WTC11 (cell line): ENCODE data around the gene DAP3. TPM values are rescaled to one million over a fixed set of nuclear protein-coding genes. Genes with fewer than 3 reads are reported as not detected.
A peak's percentile ranks its signal among the peaks of the same experiment; 100 is the strongest.
"Not testable (repeated sequence)": the region's sequence is repeated elsewhere in the genome, so short reads cannot be mapped to it uniquely, and the experiment has no call there.

ENCODE experiments used
- ATAC-seq: fragments of 200-7000 bp; cut with Tn5 transposase; 2 replicates; pipeline ENCODE4 v1.10.0; 2021; ENCODE audit warnings: mild to moderate bottlenecking, moderate library complexity
- CTCF ChIA-PET: fragments of 300-600 bp; sonication (Branson Sonifier 250); formaldehyde crosslinking; loops from one replicate; lab custom pipeline; 2021; ENCODE audit warnings: antibody characterized with exemption; lab: Charles Lee
- POLR2A ChIA-PET: fragments of 350-600 bp; sonication (Branson Sonifier 250); formaldehyde crosslinking; loops from one replicate; lab custom pipeline; 2021; ENCODE audit warnings: antibody characterized with exemption; lab: Charles Lee
- DNase-seq: peaks from one replicate; pipeline ENCODE4 v3.0.0; 2021; ENCODE audit warnings: low spot score
- H3K27ac Mint-ChIP-seq: 2 replicates; pipeline ENCODE4 v1.8.0; 2021; ENCODE audit warnings: mixed read lengths
- H3K27me3 Mint-ChIP-seq: 2 replicates; pipeline ENCODE4 v1.8.0; 2021; ENCODE audit warnings: low read depth, mild to moderate bottlenecking, moderate library complexity, mixed read lengths
- H3K36me3 Mint-ChIP-seq: 2 replicates; pipeline ENCODE4 v1.8.0; 2021; ENCODE audit warnings: mixed read lengths
- H3K4me1 Mint-ChIP-seq: 2 replicates; pipeline ENCODE4 v1.8.0; 2022; ENCODE audit warnings: mixed read lengths
- H3K4me3 Mint-ChIP-seq: 2 replicates; pipeline ENCODE4 v1.8.0; 2021; ENCODE audit warnings: mild to moderate bottlenecking, moderate library complexity, mixed read lengths
- H3K9me3 Mint-ChIP-seq: 2 replicates; pipeline ENCODE4 v1.8.0; 2021; ENCODE audit warnings: mixed read lengths
- CREM ChIP-seq: sonication (generic); formaldehyde crosslinking; IDR thresholded peaks from 2 replicates; pipeline ENCODE4 v1.8.1; 2022; ENCODE audit warnings: mild to moderate bottlenecking, missing genetic modification reagents, moderate library complexity
- ETV6 ChIP-seq: sonication (generic); formaldehyde crosslinking; IDR thresholded peaks from 2 replicates; pipeline ENCODE4 v1.8.1; 2022; ENCODE audit warnings: mild to moderate bottlenecking, missing genetic modification reagents
- FOXK1 ChIP-seq: sonication (generic); formaldehyde crosslinking; IDR thresholded peaks from 2 replicates; pipeline ENCODE4 v1.8.0; 2022; ENCODE audit warnings: mild to moderate bottlenecking, moderate library complexity, missing genetic modification reagents
- FOXP1 ChIP-seq: sonication (generic); formaldehyde crosslinking; IDR thresholded peaks from 2 replicates; pipeline ENCODE4 v1.8.0; 2022; ENCODE audit warnings: missing genetic modification reagents, mild to moderate bottlenecking, moderate library complexity, borderline replicate concordance
- GABPB1 ChIP-seq: sonication (generic); formaldehyde crosslinking; IDR thresholded peaks from 2 replicates; pipeline ENCODE4 v1.8.1; 2023; ENCODE audit warnings: mild to moderate bottlenecking, missing genetic modification reagents
- HMGA2 ChIP-seq: fragments of 250-450 bp; sonication (Bioruptor Pico); IDR thresholded peaks from 2 replicates; pipeline ENCODE4 v1.4.0; 2021; ENCODE audit warnings: mild to moderate bottlenecking, moderate library complexity
- JAZF1 ChIP-seq: fragments of 250-450 bp; sonication (Bioruptor Pico); IDR thresholded peaks from 2 replicates; pipeline ENCODE4 v1.9.0; 2021; ENCODE audit warnings: moderate library complexity, mild to moderate bottlenecking, inconsistent platforms
- MXD4 ChIP-seq: fragments of 250-450 bp; sonication (Bioruptor Pico); IDR thresholded peaks from 2 replicates; pipeline ENCODE4 v1.8.0; 2021; ENCODE audit warnings: mild to moderate bottlenecking, moderate library complexity, borderline replicate concordance
- NFYB ChIP-seq: sonication (generic); formaldehyde crosslinking; conservative IDR thresholded peaks from 2 replicates; pipeline ENCODE4 v1.8.0; 2022; ENCODE audit warnings: low read depth, missing genetic modification reagents
- PRRX2 ChIP-seq: fragments of 250-450 bp; sonication (Bioruptor Pico); IDR thresholded peaks from 2 replicates; pipeline ENCODE4 v1.8.0; 2021; ENCODE audit warnings: mild to moderate bottlenecking
- SMAD4 ChIP-seq: sonication (generic); formaldehyde crosslinking; IDR thresholded peaks from 2 replicates; pipeline ENCODE4 v1.8.0; 2022; ENCODE audit warnings: mild to moderate bottlenecking, missing genetic modification reagents
- SP1 ChIP-seq: sonication (generic); formaldehyde crosslinking; conservative IDR thresholded peaks from 2 replicates; pipeline ENCODE4 v1.8.1; 2022; ENCODE audit warnings: missing genetic modification reagents
- total RNA-seq: library from RNA; stranded (reverse); gene quantifications from 3 replicates; pipeline ENCODE4 v1.2.3, GENCODE V29; 2021
- TF ChIP-seq, protein P1 (sequence below): sonication (generic); formaldehyde crosslinking; IDR thresholded peaks from 2 replicates; pipeline ENCODE4 v1.8.0; 2022; ENCODE audit warnings: mild to moderate bottlenecking, missing genetic modification reagents
- TF ChIP-seq, protein P2 (sequence below): sonication (generic); formaldehyde crosslinking; IDR thresholded peaks from 2 replicates; pipeline ENCODE4 v1.8.1; 2022; ENCODE audit warnings: missing genetic modification reagents, borderline replicate concordance
- TF ChIP-seq, protein P3 (sequence below): fragments of 250-450 bp; sonication (Bioruptor Pico); IDR thresholded peaks from 2 replicates; pipeline ENCODE4 v1.8.0; 2021; ENCODE audit warnings: mild to moderate bottlenecking
- TF ChIP-seq, protein P4 (sequence below): sonication (generic); formaldehyde crosslinking; IDR thresholded peaks from 2 replicates; pipeline ENCODE4 v1.8.0; 2022; ENCODE audit warnings: mild to moderate bottlenecking, missing genetic modification reagents

Gene DAP3
- total RNA-seq, 1 experiment from 2014 or later = 109 TPM

DNA sequence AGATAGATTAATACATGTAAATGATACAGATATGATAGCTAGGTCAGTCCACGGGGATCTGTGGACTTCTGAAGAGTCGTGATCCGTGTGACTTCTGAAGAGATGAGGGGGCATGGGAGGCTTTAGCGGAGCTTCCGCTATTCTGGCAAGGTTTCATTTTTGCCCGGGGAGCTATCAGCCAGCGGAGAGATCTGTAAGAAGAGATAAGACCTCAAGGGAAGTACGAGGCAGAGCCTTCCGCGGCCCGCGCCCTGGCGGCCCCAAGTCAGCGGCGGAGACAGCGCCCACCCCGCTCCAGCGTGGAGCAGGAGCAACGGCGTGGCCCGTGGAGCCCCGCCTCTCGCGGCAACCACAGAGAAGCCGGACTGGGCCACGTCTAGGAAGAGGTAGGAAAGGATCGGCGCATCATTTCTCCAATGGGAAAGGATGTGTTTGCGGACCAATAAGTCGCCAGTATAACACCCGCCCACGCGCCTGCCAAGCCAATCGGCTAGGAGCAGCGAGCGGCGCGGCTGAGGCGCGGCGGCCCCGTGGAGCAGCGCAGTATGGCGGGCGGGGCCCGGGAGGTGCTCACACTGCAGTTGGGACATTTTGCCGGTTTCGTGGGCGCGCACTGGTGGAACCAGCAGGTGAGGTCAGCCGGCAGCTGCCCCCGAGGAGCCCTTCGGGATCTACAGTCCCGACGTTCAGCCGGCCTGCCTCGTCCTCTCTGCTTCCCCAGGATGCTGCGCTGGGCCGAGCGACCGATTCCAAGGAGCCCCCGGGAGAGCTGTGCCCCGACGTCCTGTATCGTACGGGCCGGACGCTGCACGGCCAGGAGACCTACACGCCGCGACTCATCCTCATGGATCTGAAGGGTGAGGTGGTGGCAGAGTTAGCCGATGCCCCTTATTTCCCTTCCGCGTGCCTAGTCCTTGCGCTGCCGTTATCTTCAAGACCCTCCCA, 56.7 kb downstream of the DAP3 start:
- Mint-ChIP-seq H3K4me3 (peak overlapping the region; percentile 91), H3K27ac (peak overlapping the region; percentile 41; the same call in 1 of the 2 replicates), H3K36me3 (peaks cover 13% of the 10 kb centered on the region; the same call in 1 of the 2 replicates)
- H3K9me3 Mint-ChIP-seq, H3K4me1 Mint-ChIP-seq, CTCF ChIA-PET, POLR2A ChIA-PET, H3K27me3 Mint-ChIP-seq: not testable (repeated sequence)
- DNase-seq (peak; percentile 90), ATAC-seq (peak; percentile 97)
- TF ChIP-seq FOXP1 (CRISPR knock-in tag) (peak; percentile 39; the same call in 1 of the 2 replicates), GABPB1 (peak; percentile 52), ETV6 (0 out of 2 replicates have a peak, but pooled peaks have one; percentile 19), FOXK1 (CRISPR knock-in tag) (0 out of 2 replicates have a peak, but pooled peaks have one; percentile 47), NFYB (CRISPR knock-in tag) (peak; percentile 72), SP1 (CRISPR knock-in tag) (peak; percentile 46; the same call in 1 of the 2 replicates)
- TF ChIP-seq, protein P1, sequence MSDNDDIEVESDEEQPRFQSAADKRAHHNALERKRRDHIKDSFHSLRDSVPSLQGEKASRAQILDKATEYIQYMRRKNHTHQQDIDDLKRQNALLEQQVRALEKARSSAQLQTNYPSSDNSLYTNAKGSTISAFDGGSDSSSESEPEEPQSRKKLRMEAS (CRISPR knock-in tag) = peak; percentile 52

DNA sequence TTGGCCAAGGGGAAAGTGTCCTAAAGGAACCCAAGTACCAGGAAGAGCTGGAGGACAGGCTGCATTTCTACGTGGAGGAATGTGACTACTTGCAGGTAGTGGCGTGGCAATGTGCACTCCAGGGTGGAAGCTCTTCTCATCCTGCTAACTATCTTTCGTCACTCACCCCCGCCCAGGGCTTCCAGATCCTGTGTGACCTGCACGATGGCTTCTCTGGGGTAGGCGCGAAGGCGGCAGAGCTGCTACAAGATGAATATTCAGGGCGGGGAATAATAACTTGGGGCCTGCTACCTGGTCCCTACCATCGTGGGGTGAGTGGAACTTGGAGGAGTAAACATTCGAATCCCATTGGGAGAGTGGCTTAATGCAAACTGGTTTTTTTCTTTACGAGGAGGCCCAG, 58.7 kb downstream of the DAP3 start:
- H3K4me1 Mint-ChIP-seq, POLR2A ChIA-PET, H3K9me3 Mint-ChIP-seq, CTCF ChIA-PET, H3K4me3 Mint-ChIP-seq, DNase-seq, H3K27ac Mint-ChIP-seq, H3K27me3 Mint-ChIP-seq, ATAC-seq: not testable (repeated sequence)
- H3K36me3 Mint-ChIP-seq = peaks cover 26% of the 10 kb centered on the region

DNA sequence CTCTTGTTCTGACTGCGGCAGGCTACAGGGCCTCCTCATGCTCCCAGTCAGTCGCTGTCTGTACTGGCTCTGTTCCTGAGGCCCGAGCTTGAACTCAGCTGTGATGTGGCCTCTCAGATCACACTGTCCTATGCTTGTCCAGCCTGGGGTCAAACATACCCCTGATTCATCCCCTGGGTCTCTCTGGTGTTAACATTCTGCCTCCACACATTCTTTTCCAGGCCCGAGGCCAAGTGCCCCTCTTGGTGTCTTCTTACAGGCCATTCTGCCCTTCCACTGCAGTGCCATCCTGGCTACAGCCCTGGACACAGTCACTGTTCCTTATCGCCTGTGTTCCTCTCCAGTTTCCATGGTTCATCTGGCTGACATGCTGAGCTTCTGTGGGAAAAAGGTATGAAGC, 59.2 kb downstream of the DAP3 start:
- H3K4me1 Mint-ChIP-seq, ATAC-seq, H3K27ac Mint-ChIP-seq, DNase-seq, H3K27me3 Mint-ChIP-seq, CTCF ChIA-PET, POLR2A ChIA-PET, H3K4me3 Mint-ChIP-seq, H3K9me3 Mint-ChIP-seq: not testable (repeated sequence)
- peaks cover 27% of the 10 kb centered on the region for H3K36me3 Mint-ChIP-seq

DNA sequence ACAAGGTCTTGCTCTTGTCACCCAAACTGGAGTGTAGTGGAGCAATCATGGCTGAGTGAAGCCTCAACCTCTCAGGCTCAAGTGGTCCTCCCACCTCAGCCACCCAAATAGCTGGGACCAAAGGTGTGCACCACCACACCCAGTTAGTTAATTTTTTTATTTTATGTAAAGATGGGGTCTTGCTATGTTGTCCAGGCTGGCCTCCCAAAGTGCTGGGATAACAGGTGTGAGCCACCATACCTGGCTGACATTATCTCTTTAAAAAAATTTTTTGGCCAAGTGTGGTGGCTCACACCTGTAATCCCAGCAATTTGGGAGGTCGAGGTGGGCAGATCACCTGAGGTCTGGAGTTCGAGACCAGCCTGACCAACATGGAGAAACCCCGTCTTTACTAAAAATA, 70.1 kb downstream of the DAP3 start:
- CTCF ChIA-PET, ATAC-seq, H3K27me3 Mint-ChIP-seq, POLR2A ChIA-PET, H3K27ac Mint-ChIP-seq, H3K4me3 Mint-ChIP-seq, H3K4me1 Mint-ChIP-seq, DNase-seq, H3K9me3 Mint-ChIP-seq: not testable (repeated sequence)
- H3K36me3 Mint-ChIP-seq = peaks cover 60% of the 10 kb centered on the region

DNA sequence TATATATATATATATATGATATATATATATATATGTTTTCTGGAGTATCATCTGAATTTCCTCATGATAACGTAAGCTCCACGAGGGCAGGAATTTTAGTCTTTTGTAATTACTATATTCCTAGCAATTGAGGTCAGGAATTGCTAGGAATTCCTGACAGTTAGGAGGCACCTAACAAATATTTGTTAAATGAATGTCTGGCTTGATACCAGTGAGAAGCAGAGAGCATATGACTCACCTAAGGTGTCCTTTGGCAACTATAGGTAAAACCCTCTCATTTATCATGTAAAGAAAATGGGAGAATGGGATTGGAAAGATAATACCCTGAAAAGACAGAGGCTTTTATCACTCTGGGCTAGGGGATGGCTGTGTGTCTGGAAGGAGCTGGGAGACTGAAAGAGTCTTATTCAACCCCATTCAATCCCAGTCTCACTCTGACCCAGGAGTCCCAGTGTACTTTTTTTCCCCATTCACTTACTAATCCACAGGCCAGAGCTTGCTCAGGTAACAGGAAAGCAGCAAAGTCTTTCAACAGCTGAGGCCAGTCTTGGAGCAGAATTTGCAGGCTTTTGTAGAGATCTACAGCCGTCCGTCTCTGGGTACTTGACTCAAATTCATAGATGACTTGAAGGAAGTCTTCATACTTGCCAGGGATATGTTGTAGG, 71.2 kb downstream of the DAP3 start:
- H3K27ac Mint-ChIP-seq = no peak overlapping the region
- peaks cover 62% of the 10 kb centered on the region for H3K36me3 Mint-ChIP-seq
- DNase-seq = no peak
- H3K27me3 Mint-ChIP-seq = no peaks in the 10 kb centered on the region
- no peaks in the 10 kb centered on the region for H3K4me1 Mint-ChIP-seq
- no peak overlapping the region for H3K4me3 Mint-ChIP-seq
- no peaks in the 10 kb centered on the region for H3K9me3 Mint-ChIP-seq
- POLR2A ChIA-PET = interaction anchor here (0.6 kb wide), 1 partner anchor 143 kb away, joined by 3 read pairs; no protein-coding TSS in a partner anchor
- CTCF ChIA-PET = no interaction called here
- ATAC-seq = no peak; the same call in 1 of the 2 replicates
- TF ChIP-seq, protein P2, sequence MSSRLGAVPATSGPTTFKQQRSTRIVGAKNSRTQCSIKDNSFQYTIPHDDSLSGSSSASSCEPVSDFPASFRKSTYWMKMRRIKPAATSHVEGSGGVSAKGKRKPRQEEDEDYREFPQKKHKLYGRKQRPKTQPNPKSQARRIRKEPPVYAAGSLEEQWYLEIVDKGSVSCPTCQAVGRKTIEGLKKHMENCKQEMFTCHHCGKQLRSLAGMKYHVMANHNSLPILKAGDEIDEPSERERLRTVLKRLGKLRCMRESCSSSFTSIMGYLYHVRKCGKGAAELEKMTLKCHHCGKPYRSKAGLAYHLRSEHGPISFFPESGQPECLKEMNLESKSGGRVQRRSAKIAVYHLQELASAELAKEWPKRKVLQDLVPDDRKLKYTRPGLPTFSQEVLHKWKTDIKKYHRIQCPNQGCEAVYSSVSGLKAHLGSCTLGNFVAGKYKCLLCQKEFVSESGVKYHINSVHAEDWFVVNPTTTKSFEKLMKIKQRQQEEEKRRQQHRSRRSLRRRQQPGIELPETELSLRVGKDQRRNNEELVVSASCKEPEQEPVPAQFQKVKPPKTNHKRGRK (CRISPR knock-in tag) = no peak
- TF ChIP-seq HMGA2 (CRISPR knock-in tag) = no peak
- TF ChIP-seq MXD4 (CRISPR knock-in tag) = no peak
- TF ChIP-seq, protein P3, sequence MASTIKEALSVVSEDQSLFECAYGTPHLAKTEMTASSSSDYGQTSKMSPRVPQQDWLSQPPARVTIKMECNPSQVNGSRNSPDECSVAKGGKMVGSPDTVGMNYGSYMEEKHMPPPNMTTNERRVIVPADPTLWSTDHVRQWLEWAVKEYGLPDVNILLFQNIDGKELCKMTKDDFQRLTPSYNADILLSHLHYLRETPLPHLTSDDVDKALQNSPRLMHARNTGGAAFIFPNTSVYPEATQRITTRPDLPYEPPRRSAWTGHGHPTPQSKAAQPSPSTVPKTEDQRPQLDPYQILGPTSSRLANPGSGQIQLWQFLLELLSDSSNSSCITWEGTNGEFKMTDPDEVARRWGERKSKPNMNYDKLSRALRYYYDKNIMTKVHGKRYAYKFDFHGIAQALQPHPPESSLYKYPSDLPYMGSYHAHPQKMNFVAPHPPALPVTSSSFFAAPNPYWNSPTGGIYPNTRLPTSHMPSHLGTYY (CRISPR knock-in tag) = no peak
- no peak for TF ChIP-seq PRRX2
- TF ChIP-seq CREM (CRISPR knock-in tag) = no peak
- TF ChIP-seq JAZF1 = no peak
- TF ChIP-seq, protein P4, sequence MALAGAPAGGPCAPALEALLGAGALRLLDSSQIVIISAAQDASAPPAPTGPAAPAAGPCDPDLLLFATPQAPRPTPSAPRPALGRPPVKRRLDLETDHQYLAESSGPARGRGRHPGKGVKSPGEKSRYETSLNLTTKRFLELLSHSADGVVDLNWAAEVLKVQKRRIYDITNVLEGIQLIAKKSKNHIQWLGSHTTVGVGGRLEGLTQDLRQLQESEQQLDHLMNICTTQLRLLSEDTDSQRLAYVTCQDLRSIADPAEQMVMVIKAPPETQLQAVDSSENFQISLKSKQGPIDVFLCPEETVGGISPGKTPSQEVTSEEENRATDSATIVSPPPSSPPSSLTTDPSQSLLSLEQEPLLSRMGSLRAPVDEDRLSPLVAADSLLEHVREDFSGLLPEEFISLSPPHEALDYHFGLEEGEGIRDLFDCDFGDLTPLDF (CRISPR knock-in tag) = no peak
- TF ChIP-seq SMAD4 (CRISPR knock-in tag) = no peak
